ENCODE results near the gene ANO2.

The ANO2 gene

GRCh38 chr12:5713599-5714081 lies 231.4 kb downstream of the ANO2 start:
- TF ChIP-seq, protein P1, sequence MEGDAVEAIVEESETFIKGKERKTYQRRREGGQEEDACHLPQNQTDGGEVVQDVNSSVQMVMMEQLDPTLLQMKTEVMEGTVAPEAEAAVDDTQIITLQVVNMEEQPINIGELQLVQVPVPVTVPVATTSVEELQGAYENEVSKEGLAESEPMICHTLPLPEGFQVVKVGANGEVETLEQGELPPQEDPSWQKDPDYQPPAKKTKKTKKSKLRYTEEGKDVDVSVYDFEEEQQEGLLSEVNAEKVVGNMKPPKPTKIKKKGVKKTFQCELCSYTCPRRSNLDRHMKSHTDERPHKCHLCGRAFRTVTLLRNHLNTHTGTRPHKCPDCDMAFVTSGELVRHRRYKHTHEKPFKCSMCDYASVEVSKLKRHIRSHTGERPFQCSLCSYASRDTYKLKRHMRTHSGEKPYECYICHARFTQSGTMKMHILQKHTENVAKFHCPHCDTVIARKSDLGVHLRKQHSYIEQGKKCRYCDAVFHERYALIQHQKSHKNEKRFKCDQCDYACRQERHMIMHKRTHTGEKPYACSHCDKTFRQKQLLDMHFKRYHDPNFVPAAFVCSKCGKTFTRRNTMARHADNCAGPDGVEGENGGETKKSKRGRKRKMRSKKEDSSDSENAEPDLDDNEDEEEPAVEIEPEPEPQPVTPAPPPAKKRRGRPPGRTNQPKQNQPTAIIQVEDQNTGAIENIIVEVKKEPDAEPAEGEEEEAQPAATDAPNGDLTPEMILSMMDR (conservative IDR thresholded peaks at IDR 0.05; ENCODE audit: low read depth, low read length) = no peak
- no peak for DNase-seq (ENCODE audit: low read depth)
- no peak overlapping the region for H3K4me3 ChIP-seq (ENCODE audit: low read depth, low read length)

GRCh38 chr12:5710260-5710878 lies 234.7 kb downstream of the ANO2 start:
- TF ChIP-seq, protein P1 (conservative IDR thresholded peaks at IDR 0.05; ENCODE audit: low read depth, low read length) = no peak
- H3K4me3 ChIP-seq (ENCODE audit: low read depth, low read length) = no peak overlapping the region
- no peak for DNase-seq (ENCODE audit: low read depth)

DNA sequence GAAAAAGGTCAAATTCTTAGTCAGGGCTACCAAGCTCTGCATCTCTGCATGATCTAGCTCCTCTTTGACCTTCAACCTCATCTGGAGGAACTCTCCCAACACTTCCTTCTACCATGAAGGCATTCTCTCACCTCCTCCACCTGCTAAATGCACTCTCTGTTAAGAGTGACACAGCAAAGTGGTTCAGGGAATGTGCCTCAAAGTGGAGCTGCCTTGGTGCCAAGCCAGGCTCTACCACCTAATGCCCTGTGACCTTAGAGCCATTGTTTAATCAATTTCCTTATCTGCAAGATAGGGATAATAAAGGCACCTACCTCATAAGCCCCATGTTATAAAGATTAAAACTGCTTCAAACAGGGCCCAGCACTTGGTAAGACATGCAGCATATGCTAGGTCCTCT lies 236.7 kb downstream of the ANO2 start:
- DNase-seq (ENCODE audit: low read depth) = no peak
- H3K4me3 ChIP-seq (ENCODE audit: low read depth, low read length) = no peak overlapping the region
- TF ChIP-seq, protein P1 (conservative IDR thresholded peaks at IDR 0.05; ENCODE audit: low read depth, low read length) = no peak

DNA sequence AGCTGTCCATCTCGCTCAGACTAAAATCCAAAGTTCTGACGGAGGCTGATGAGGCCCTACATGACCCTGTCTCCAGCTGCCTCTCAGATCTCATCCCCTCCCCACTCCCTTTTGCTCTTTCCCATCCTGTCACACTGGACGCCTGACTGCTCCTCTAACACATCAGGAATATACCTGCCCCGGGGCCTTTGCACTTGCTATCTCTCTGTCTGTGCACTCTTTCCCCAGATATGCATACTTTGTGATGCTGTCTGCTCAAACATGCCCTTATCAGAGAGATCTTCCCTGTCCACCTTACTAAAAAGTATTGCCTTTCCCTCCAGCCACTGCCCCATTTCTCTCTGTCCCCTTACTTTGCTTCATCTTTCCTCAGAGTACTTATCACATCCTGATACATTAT lies 238.8 kb downstream of the ANO2 start:
- DNase-seq (ENCODE audit: low read depth) = no peak
- TF ChIP-seq, protein P1 (conservative IDR thresholded peaks at IDR 0.05; ENCODE audit: low read depth, low read length) = no peak
- H3K4me3 ChIP-seq (ENCODE audit: low read depth, low read length) = no peak overlapping the region

GRCh38 chr12:5705791-5706190 lies 239.3 kb downstream of the ANO2 start:
- H3K4me3 ChIP-seq (ENCODE audit: low read depth, low read length) = no peak overlapping the region
- TF ChIP-seq, protein P1 (conservative IDR thresholded peaks at IDR 0.05; ENCODE audit: low read depth, low read length) = no peak
- DNase-seq (ENCODE audit: low read depth) = no peak

DNA sequence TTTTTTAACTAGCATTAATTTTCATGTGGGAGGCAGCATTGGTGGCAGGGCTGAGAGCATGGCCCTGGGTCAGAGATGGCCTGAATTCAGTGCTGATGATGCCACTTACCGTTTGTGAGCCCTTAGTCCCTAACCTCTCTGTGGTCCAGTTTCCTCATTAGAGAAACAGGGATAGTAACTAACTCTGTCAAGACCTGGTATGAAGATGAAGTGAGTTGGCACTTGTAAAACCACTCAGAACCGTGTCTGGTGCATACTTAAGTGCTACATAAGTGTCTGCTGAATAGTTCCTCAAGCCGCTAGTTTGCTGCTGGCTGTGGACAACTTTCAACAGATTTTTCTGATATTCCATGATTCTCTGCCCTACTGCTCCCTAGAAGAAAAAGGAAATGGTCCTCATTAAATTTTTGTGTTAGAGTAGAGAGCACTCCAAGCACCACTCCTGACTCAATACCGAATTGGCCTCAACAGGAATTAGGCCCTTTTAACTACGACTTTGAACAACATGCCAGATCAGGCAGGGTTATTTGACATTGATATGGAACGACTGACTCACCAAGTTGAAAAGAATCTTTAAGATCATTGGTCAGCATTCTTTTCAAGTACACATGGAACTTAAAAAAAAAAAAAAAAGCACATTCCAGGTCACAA lies 250.2 kb downstream of the ANO2 start:
- TF ChIP-seq, protein P1 (conservative IDR thresholded peaks at IDR 0.05; ENCODE audit: low read depth, low read length) = no peak
- H3K4me3 ChIP-seq (ENCODE audit: low read depth, low read length) = no peak overlapping the region
- DNase-seq (ENCODE audit: low read depth) = no peak

GRCh38 chr12:5692850-5693249 lies 252.2 kb downstream of the ANO2 start:
- TF ChIP-seq, protein P1 (conservative IDR thresholded peaks at IDR 0.05; ENCODE audit: low read depth, low read length) = no peak
- no peak overlapping the region for H3K4me3 ChIP-seq (ENCODE audit: low read depth, low read length)
- DNase-seq (ENCODE audit: low read depth) = no peak

Data from choroid plexus epithelial cell (primary cell).